GM12872 (cell line): ENCODE data around the gene CD46.

Experiments
- CTCF ChIP-seq: IDR thresholded peaks from 3 replicates; pipeline ENCODE4 v1.5.1; 2011; ENCODE audit warnings: low read depth, mild to moderate bottlenecking, low read length, moderate library complexity; ENCODE audit not compliant: insufficient read depth

The CD46 gene

GRCh38 chr1:207742850-207743555, 8.9 kb upstream of the CD46 start:
- TF ChIP-seq CTCF = no peak

DNA sequence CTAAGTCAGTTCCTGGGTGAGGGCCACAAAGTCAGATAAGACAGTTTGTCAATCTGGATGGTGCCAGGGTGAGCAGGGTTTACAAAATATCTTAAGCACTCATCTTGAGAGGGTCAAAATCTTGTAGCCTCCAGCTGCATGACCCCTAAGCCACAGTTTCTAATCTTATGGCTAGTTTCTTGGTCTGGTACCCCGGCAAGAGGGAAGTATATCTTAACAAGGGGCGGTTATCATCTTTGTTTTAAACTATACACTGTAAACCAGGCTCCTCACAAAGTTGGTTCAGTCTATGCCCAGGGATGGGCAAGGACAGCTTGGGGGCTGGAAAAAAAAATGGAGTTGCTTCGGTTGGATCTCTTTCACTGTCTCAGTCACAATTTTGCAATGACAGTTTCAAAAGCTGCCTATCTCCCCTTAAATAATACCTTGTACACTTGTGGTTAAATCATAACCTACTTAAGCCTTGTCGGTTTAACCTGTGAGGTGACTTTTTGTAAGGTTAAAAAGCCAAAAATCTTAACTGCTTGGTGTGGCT, 7.8 kb upstream of the CD46 start:
- TF ChIP-seq CTCF = no peak

- no peak for TF ChIP-seq CTCF
Measured at GRCh38 chr1:207745285-207745684, 6.6 kb upstream of the CD46 start.

DNA sequence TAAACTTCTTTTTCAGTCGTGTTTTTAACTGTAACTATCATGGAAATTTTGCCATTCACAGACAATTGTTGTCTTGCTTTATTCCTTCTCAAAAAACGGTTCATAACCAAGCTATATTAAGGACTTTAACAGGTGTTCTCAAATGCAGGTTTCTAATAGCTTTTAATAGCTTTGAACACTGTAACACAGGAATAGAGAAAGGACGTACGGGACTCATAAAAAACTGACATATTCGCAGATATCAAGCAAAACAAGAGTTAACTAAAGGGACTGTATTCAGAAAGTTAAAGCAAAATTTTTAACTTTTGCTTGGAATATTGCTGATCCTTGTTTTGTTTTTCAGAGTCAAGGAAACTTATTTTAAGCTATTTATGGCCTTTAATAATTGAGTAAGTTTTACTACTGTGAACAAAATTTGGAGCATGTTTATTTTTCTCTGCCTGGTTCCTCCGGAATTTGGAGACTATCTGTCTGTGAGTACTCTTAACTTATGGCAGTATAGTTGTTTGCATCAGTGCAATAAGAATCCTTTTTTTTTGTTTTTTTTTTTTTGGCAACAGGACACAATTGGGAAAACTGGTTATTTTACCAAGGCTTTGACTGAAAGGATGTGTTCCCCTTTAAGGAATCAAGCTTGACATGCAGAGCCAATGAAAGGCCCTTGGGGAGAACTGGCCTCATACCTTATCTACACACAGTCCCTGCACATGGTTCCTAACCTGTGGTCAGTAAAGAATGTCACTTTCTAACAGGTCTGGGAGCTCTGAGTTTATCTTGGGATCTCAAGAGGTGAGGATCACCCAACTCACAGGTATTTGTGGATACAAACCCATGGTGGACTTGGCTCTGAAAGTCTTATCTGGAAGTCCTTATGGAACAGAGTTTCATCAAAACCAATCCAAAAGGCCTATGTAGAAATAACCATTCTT, 5.8 kb upstream of the CD46 start:
- TF ChIP-seq CTCF = no peak

DNA sequence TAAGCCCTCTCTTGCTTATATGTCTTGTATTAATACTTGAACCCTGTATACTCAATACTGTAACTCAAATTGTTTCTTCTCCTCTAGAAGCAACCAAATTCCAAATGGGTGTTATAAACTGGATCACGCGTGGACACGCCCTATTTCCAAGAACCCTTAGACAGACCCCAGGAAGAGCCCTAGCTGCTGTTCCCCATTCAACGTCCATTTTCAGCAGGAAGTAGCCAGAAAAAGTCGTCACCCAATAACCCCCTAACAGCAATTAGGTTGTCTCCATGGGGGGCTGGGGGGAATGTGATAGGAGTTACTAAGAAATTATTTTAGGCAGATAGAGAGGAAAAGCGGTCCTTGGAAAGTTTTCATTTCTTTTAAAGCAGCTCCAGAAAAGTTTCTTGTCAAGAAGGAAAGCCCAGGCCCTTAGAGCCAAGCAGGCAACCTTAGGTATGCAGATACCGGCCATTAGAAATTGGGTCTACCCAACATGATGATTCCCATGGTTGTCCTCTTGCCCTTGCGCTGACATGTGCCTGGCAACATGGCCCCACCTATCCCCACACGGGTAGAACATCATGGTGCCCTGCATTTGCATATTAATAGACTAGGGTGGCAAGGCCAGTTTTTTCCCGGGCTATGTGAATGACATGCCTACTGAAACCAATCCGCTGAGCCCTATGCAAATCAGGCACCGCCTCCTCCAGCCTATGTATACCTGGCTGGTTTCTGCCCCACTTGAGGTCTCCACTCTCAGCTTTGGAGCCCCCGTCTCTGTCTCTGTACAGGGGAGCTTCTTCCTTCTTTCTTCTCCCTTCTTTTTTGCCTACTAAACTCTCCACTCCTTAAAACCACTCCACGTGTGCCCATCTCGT, 4.0 kb upstream of the CD46 start:
- TF ChIP-seq CTCF = no peak

- TF ChIP-seq CTCF = no peak
Measured at GRCh38 chr1:207748737-207749528, 2.9 kb upstream of the CD46 start.
